ENCODE data around the gene ITIH3. TPM values are rescaled to one million over a fixed set of nuclear protein-coding genes. Genes with fewer than 3 reads are reported as not detected.

ITIH3 gene
- polyA plus RNA-seq, 1 of the 3 experiments (the other 2 are of a cell fraction): 4.3 TPM

DNA sequence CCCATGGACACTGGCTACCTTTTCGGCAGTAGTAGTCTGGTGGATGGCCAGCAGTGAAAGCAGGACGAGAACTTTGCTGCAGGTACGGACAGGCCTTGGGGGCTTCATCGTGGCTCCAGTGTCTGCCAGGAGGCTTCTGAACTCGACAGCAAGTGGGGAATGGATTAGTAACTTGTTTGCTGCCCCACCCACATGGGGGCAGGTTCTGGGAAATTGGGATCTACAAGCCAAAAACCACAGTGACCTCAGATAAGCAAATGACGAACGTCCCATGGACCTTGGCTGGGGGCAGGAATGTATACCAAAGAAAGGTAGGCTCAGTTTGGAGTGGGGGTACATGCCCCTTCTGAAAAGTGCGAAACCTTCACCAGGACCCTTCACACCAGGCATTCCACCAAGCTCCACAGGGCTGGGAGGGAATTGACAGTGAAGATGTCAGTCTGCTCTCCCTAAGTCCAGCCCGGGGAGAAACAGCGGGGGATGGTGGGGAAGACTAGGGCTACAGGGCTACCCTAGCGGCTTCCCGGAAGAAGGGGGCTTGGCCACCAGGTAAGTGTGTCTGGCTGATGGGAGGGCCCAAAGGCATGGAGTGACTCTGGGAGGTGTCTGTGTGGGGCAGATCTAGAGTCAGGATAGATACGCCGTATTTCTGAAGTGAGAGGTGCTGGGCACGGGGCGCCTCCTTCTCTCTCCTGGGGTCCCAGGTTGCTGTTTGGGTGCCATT, 36.1 kb downstream of the ITIH3 start, which contains the start of gene ITIH4 (continued):
- TF ChIP-seq, protein P1, sequence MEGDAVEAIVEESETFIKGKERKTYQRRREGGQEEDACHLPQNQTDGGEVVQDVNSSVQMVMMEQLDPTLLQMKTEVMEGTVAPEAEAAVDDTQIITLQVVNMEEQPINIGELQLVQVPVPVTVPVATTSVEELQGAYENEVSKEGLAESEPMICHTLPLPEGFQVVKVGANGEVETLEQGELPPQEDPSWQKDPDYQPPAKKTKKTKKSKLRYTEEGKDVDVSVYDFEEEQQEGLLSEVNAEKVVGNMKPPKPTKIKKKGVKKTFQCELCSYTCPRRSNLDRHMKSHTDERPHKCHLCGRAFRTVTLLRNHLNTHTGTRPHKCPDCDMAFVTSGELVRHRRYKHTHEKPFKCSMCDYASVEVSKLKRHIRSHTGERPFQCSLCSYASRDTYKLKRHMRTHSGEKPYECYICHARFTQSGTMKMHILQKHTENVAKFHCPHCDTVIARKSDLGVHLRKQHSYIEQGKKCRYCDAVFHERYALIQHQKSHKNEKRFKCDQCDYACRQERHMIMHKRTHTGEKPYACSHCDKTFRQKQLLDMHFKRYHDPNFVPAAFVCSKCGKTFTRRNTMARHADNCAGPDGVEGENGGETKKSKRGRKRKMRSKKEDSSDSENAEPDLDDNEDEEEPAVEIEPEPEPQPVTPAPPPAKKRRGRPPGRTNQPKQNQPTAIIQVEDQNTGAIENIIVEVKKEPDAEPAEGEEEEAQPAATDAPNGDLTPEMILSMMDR (IDR thresholded peaks at IDR 0.05): no peak
- no peak for TF ChIP-seq FOXJ3 (CRISPR knock-in tag; IDR thresholded peaks at IDR 0.05)
- TF ChIP-seq YY1 (IDR thresholded peaks at IDR 0.05; ENCODE audit: low read depth): no peak

DNA sequence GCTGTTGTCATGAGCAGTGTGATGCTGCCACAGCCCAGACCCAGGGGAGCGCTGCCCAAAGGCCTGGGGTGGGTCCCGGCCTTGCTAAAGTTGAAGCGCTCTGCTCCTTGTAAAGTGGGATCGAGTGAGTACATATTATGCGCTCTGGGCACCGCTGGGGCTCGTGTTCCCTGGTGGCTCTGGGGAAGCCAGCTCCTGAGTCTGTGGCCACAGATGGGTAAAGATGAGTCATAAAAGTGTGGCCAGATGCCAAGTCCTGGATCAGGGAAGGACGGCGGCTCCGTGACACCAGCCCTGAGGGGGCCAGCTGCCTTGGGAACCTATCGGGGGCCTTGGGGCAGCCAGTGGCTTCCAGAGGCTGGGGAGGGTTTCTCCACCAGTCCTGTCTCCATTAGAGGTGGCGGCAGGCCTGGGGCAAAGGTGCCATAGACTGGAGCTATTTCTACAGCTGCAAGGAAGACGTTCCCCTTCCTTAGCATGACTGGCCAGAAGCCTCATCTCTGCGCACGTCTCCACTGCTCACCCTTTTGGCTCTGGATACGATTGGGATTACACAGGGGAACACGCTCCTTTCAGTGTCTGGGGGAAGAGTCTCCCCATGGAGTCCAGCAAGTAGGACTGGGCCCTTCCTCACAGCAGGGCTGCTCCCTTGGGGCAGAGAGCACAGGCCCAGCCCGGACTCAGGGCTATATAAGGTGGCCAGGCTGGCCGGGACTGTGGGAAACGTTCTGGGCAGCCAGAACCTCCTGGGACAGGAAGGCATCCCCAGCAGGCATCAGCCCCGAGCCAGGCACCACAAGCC, 37.1 kb downstream of the ITIH3 start:
- Histone ChIP-seq H4K20me1 (ENCODE audit: insufficient read depth) (0 out of 2 replicates have a peak, but pooled peaks cover 6% of the 10 kb centered on the region), H3K36me3 (replicated peaks in 1 of 2; ENCODE audit: control insufficient read depth in 1 of 2, insufficient read depth in 2 of 2, low read length in 1 of 2) (no peaks in the 10 kb centered on the region), H3F3A (replicated peaks; ENCODE audit: insufficient read depth) (no peaks in the 10 kb centered on the region), H3K27ac (ENCODE audit: low read depth in 2 of 2, low read length in 1 of 2) (peak overlapping the region in 1 of 2 experiments; percentile 16; a peak in 2 of 4 replicates), H3K9ac (no peak overlapping the region), H3K79me2 (ENCODE audit: insufficient read depth) (no peaks in the 10 kb centered on the region), H3K4me3 (ENCODE audit: low read depth in 2 of 2, low read length in 1 of 2) (no peak overlapping the region), H3K27me3 (ENCODE audit: insufficient read depth) (no peaks in the 10 kb centered on the region), H3K9me3 (no peaks in the 10 kb centered on the region), H2AFZ (ENCODE audit: low read depth) (no peak overlapping the region), H3K4me2 (peak overlapping the region; percentile 29; the same call in 1 of the 2 replicates), H3K9me2 (no peaks in the 10 kb centered on the region), H3K4me1 (ENCODE audit: control insufficient read depth in 1 of 2, insufficient read depth in 2 of 2, low read depth in 1 of 2, low read length in 1 of 2) (peaks cover 4 to 21% of the 10 kb centered on the region in 2 experiments; a peak in 1 of 4 replicates)
- TF ChIP-seq, protein P2, sequence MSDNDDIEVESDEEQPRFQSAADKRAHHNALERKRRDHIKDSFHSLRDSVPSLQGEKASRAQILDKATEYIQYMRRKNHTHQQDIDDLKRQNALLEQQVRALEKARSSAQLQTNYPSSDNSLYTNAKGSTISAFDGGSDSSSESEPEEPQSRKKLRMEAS (IDR thresholded peaks at IDR 0.05; ENCODE audit: low read depth): no peak
- TF ChIP-seq TCF12 (IDR thresholded peaks at IDR 0.05) (peak; percentile 40; the same call in 1 of the 2 replicates), EZH2phosphoT487 (IDR thresholded peaks at IDR 0.05; ENCODE audit: borderline replicate concordance, low read depth) (no peak), SMC3 (IDR thresholded peaks at IDR 0.05; ENCODE audit: low read depth, low read length) (no peak), FOXM1 (IDR thresholded peaks at IDR 0.05; ENCODE audit: low read depth) (no peak), JUND (IDR thresholded peaks at IDR 0.05) (peak; percentile 42; the same call in 1 of the 2 replicates), NFIC (IDR thresholded peaks at IDR 0.05; ENCODE audit: borderline replicate concordance) (peak; percentile 87), ELF1 (IDR thresholded peaks at IDR 0.05) (no peak), CHD2 (IDR thresholded peaks at IDR 0.05; ENCODE audit: low read length, partially characterized antibody) (no peak), SIN3A (IDR thresholded peaks at IDR 0.05; ENCODE audit: borderline replicate concordance, low read depth, low read length) (peak; percentile 32; the same call in 1 of the 2 replicates), TAF1 (IDR thresholded peaks at IDR 0.05; ENCODE audit: borderline replicate concordance, low read depth, low read length) (no peak), POLR2AphosphoS5 (IDR thresholded peaks at IDR 0.05; ENCODE audit: low read depth, low read length) (0 out of 2 replicates have a peak, but pooled peaks have one; percentile 14), RCOR1 (IDR thresholded peaks at IDR 0.05; ENCODE audit: low read length) (no peak), RAD21 (IDR thresholded peaks at IDR 0.05; ENCODE audit: low read length) (no peak), MEF2A (IDR thresholded peaks at IDR 0.05; ENCODE audit: borderline replicate concordance, low read depth) (no peak), FOSL2 (IDR thresholded peaks at IDR 0.05; ENCODE audit: borderline replicate concordance, low read depth) (peak; percentile 79; the same call in 1 of the 2 replicates), RFX5 (IDR thresholded peaks at IDR 0.05; ENCODE audit: low read length) (no peak)
- TF ChIP-seq, protein P3, sequence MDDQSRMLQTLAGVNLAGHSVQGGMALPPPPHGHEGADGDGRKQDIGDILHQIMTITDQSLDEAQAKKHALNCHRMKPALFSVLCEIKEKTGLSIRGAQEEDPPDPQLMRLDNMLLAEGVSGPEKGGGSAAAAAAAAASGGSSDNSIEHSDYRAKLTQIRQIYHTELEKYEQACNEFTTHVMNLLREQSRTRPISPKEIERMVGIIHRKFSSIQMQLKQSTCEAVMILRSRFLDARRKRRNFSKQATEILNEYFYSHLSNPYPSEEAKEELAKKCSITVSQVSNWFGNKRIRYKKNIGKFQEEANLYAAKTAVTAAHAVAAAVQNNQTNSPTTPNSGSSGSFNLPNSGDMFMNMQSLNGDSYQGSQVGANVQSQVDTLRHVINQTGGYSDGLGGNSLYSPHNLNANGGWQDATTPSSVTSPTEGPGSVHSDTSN (IDR thresholded peaks at IDR 0.05): no peak
- TF ChIP-seq, protein P4, sequence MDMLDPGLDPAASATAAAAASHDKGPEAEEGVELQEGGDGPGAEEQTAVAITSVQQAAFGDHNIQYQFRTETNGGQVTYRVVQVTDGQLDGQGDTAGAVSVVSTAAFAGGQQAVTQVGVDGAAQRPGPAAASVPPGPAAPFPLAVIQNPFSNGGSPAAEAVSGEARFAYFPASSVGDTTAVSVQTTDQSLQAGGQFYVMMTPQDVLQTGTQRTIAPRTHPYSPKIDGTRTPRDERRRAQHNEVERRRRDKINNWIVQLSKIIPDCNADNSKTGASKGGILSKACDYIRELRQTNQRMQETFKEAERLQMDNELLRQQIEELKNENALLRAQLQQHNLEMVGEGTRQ (IDR thresholded peaks at IDR 0.05; ENCODE audit: borderline replicate concordance, low read depth, low read length): no peak
- TF ChIP-seq, protein P5, sequence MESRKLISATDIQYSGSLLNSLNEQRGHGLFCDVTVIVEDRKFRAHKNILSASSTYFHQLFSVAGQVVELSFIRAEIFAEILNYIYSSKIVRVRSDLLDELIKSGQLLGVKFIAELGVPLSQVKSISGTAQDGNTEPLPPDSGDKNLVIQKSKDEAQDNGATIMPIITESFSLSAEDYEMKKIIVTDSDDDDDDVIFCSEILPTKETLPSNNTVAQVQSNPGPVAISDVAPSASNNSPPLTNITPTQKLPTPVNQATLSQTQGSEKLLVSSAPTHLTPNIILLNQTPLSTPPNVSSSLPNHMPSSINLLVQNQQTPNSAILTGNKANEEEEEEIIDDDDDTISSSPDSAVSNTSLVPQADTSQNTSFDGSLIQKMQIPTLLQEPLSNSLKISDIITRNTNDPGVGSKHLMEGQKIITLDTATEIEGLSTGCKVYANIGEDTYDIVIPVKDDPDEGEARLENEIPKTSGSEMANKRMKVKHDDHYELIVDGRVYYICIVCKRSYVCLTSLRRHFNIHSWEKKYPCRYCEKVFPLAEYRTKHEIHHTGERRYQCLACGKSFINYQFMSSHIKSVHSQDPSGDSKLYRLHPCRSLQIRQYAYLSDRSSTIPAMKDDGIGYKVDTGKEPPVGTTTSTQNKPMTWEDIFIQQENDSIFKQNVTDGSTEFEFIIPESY (IDR thresholded peaks at IDR 0.05; ENCODE audit: borderline replicate concordance, low read depth): no peak
- 36% methylated on average over 19 of the region's 21 CpGs for WGBS (ENCODE audit: low lambda C conversion rate)
- ChIA-PET CTCF (interaction anchor here (0.7 to 2.0 kb wide), 4 partner anchors 11 to 238 kb away, joined by 3 to 5 read pairs (median 3); no protein-coding TSS in a partner anchor), POLR2A (interaction anchor here (0.9 kb wide), 1 partner anchor 61 kb away, joined by 5 read pairs; the partner anchor contains the start of gene NEK4)
- DNase-seq: peak; percentile 79
